Mesodermal cell (in vitro differentiated cells): ENCODE data around the gene TMEM238L.

Experiments used
- H3K27ac ChIP-seq: 2 replicates; pipeline ENCODE4 v1.7.0; 2013; ENCODE audit warnings: mild to moderate bottlenecking, low read depth, low read length, moderate library complexity; ENCODE audit not compliant: severe bottlenecking
- H3K36me3 ChIP-seq: 2 replicates; pipeline ENCODE4 v1.7.1; 2013; ENCODE audit warnings: mild to moderate bottlenecking, low read length, moderate library complexity; ENCODE audit not compliant: control insufficient read depth, insufficient read depth
- H3K4me1 ChIP-seq: one replicate; pipeline ENCODE4 v1.7.1; 2013; ENCODE audit warnings: mild to moderate bottlenecking, low read length; ENCODE audit not compliant: insufficient read depth, control insufficient read depth, poor library complexity, severe bottlenecking
- H3K4me3 ChIP-seq: 2 replicates; pipeline ENCODE4 v1.7.0; 2013; ENCODE audit warnings: low read length, control low read depth, mild to moderate bottlenecking; ENCODE audit not compliant: insufficient read depth, poor library complexity, severe bottlenecking; ENCODE audit errors: extremely low read depth
- H3K9me3 ChIP-seq: 2 replicates; pipeline ENCODE4 v1.7.1; 2013; ENCODE audit warnings: mild to moderate bottlenecking, low read length, moderate library complexity; ENCODE audit not compliant: control insufficient read depth
- WGBS, 2 experiments: methylation state at CpG; one replicate each; pipeline ENCODE4 v1.1.5; 2013; ENCODE audit warnings: missing lambda C conversion rate in 2 of 2; ENCODE audit not compliant: insufficient coverage in 2 of 2; 5-methylcytosine and 5-hydroxymethylcytosine counted together

Gene TMEM238L

DNA sequence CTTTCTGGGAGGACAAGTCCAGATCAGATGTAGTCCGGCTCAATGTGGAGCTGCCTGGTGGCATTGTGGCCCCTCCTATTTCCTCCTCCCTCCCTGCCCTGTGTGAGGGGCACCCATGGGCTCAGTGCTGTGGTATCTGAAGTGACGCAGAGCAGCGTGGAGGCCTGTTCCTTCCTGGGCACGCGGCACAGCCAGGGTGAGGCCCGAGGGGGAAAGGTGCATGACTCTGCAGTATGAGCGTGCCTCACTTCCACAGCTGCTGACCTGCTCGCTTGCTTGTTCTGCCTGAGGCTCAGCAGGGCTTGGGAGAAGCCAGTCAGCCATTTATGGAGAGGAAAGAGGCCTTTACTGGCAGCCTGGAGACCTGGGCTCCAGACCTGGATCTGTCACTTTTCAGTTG lies 11.7 kb downstream of the TMEM238L start:
- Histone ChIP-seq H3K4me3 (no peak overlapping the region), H3K4me1 (no peaks in the 10 kb centered on the region), H3K9me3 (no peaks in the 10 kb centered on the region), H3K36me3 (no peaks in the 10 kb centered on the region), H3K27ac (no peak overlapping the region)
- WGBS, 2 experiments, result 80 to 81% methylated on average over 2 to 7 of the region's 8 CpGs

DNA sequence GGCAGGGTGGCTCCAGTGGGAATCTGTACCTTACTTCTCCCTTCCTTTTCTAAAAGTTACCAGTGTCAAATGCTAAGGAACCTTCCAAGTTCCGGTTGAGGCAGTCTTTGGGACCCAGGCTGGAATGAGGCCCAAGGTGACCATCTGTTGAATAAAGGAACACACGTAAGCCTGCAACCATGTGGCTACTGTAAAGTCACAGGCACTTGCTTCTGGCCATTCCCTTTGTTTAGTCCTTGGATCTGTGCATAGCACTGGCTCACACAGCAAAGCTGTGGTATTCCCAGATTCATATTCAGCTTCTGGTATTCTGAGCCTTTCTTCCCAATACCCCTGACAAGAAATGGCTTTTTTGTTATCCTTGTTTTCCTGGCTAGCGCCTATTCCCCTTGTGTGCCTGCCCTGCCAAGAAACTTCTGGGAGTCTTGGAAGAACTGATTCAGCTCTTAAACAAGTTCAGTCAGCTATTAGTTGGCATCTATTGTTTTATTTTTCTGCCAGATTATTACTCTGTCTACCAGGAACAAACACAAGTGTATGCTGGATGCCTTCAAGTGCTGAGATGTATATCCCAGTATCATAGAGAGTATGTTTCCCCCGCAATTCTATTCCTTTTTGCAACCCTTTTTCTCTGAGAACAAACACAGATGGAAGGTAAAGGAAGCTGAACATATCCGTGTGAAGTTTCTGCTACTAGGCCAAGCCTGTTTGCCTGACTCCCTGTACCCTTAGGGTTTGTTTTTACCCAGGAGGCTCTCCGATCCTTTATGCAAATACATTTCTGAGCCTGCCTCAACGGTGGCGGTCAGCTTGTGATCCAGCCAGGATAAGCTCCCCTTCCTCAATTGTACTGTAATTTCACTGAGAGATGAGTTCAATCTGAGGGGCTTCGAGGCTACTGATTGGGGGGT lies 13.2 kb downstream of the TMEM238L start:
- Histone ChIP-seq H3K27ac (no peak overlapping the region), H3K4me1 (no peaks in the 10 kb centered on the region), H3K36me3 (no peaks in the 10 kb centered on the region), H3K4me3 (no peak overlapping the region), H3K9me3 (no peaks in the 10 kb centered on the region)
- WGBS, 2 experiments, result 79 to 92% methylated on average over 5 to 8 of the region's 9 CpGs

DNA sequence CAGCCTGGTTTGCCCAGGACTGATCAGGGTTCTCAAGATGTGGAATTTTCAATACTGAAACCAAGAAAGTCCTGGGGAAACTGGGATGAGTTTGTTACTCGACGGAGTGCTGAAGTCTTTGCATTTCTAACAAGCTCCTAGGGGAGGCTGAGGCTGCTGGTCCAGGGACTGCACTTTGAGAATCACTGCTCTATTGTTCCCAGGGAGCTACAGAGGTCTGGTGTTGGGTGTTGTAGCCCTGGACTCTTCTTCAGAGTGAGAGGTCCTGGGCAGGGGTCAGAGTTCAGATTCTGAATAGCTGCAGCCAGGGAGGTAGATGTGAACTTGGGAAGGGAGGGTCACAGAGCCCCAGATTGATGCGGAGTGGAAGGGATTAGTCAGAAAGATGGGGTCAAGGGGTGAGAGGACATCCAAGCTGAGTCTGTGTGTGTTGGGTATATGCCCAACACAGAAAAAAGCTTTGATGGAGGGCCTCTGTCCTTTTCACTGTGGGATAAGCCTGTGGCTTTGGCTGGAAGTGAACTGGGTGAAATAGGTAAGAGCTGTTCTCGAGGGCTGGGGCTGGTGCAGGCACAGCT lies 14.1 kb downstream of the TMEM238L start:
- H3K4me1 ChIP-seq, result no peaks in the 10 kb centered on the region
- no peak overlapping the region for H3K4me3 ChIP-seq
- H3K27ac ChIP-seq, result no peak overlapping the region
- WGBS, 2 experiments, result 87% methylated on average over 3 to 4 of the region's 4 CpGs
- H3K9me3 ChIP-seq, result no peaks in the 10 kb centered on the region
- H3K36me3 ChIP-seq, result no peaks in the 10 kb centered on the region

DNA sequence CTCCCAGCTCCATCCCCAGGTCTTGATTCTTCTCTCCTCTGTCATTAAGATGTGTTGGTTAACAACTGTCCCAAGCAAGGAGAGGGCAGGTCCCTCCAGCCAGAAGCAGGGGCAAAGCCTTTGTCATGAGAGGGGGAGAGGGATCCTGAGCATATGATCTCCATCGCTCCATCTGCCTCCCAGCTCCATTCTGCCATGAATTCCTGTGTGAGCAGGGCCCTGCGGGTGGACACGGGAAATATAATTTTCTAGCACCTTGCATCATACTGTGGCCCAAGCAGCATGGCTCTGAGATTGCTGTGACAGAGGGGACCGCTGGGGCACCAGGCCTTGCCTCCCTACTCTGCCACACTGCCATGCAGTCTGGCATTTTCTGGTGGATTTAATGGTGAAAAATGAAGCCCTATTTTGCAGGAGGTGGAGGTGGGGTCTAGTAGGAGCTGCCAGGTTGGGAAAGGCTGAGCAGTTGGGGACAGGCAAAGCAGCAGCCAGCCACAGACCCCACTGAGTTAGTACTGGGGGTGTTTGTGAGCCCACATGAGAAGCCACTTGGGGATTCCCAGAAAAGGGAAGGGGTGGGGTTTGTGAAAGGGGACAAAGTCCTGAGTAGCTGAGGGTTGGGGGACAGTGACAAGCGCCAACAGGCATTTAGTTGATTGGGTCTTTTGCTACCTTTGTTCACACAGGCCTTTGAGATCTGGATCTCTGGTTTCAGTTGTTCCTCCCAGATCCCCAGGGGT lies 16.4 kb downstream of the TMEM238L start:
- Histone ChIP-seq H3K4me1 (no peaks in the 10 kb centered on the region), H3K4me3 (no peak overlapping the region), H3K9me3 (no peaks in the 10 kb centered on the region), H3K36me3 (no peaks in the 10 kb centered on the region), H3K27ac (no peak overlapping the region)
- 92% methylated on average over 5 of the region's 5 CpGs for WGBS, 2 experiments

GRCh38 chr17:10785295-10785694 lies 18.6 kb downstream of the TMEM238L start:
- no peaks in the 10 kb centered on the region for H3K36me3 ChIP-seq
- WGBS, 2 experiments, result 100% methylated on average over 1 of the region's 2 CpGs; no CpG with 5 or more reads in 1 of the 2 experiments
- H3K4me3 ChIP-seq, result no peak overlapping the region

GRCh38 chr17:10779609-10780008 lies 24.3 kb downstream of the TMEM238L start:
- Histone ChIP-seq H3K9me3 (no peaks in the 10 kb centered on the region), H3K4me3 (no peak overlapping the region), H3K27ac (no peak overlapping the region), H3K4me1 (no peaks in the 10 kb centered on the region), H3K36me3 (no peaks in the 10 kb centered on the region)
- WGBS, 2 experiments, result 91% methylated on average over 1 of the region's 2 CpGs; no CpG with 5 or more reads in 1 of the 2 experiments

More at GRCh38 chr17:10785295-10785694, 18.6 kb downstream of the TMEM238L start:
- no peaks in the 10 kb centered on the region for H3K4me1 ChIP-seq
- no peaks in the 10 kb centered on the region for H3K9me3 ChIP-seq
- H3K27ac ChIP-seq, result no peak overlapping the region

DNA sequence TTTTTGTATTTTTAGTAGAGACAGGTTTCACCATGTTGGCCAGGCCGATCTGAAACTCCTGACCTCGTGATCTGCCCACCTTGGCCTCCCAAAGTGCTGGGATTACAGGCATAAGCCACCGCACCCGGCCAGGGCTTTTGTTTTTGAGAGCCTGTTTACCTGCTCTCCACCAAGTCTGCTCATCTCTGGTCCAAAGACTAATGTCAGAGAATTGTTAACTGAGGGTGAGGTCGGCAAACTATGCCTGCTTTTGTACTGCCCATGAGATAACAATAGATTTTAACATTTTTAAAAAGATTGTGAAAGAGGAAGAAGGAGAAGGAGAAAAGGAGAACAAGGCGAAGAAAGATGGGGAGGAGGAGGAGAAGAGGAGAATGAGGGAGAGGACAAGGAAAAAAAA lies 26.0 kb downstream of the TMEM238L start:
- Histone ChIP-seq H3K36me3 (no peaks in the 10 kb centered on the region), H3K9me3 (no peaks in the 10 kb centered on the region), H3K27ac (no peak overlapping the region), H3K4me3 (no peak overlapping the region), H3K4me1 (no peaks in the 10 kb centered on the region)
- 86 to 91% methylated on average over 5 of the region's 6 CpGs for WGBS, 2 experiments

GRCh38 chr17:10777131-10777807 lies 26.6 kb downstream of the TMEM238L start:
- H3K9me3 ChIP-seq, result peaks cover 2% of the 10 kb centered on the region
- no peak overlapping the region for H3K4me3 ChIP-seq
- no peak overlapping the region for H3K27ac ChIP-seq
- H3K36me3 ChIP-seq, result no peaks in the 10 kb centered on the region
- no peaks in the 10 kb centered on the region for H3K4me1 ChIP-seq
- 84 to 85% methylated on average over 5 to 6 of the region's 11 CpGs for WGBS, 2 experiments

DNA sequence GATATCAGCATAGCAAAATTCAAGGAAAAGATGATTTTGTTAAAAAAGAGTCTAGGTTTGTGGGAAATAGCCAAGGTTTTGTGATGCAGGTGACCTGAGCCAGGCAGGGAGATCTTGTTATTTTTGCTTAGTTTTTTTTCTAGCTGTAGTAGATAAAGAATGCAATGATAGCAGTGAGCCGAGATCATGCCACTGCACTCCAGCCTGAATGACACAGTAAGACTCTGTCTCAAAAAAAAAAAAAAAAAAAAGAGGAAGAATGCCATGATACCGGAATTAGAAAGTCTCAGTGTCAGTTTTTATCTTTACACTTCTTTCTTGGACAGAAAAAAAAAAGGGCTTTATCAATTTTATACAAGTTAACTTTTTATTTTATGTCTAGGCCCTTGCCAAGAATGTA lies 27.5 kb downstream of the TMEM238L start:
- Histone ChIP-seq H3K4me1 (no peaks in the 10 kb centered on the region), H3K27ac (no peak overlapping the region), H3K36me3 (no peaks in the 10 kb centered on the region), H3K9me3 (peaks cover 9% of the 10 kb centered on the region), H3K4me3 (no peak overlapping the region)
- WGBS, 2 experiments, result no CpG with 5 or more reads among the region's 2 CpGs

DNA sequence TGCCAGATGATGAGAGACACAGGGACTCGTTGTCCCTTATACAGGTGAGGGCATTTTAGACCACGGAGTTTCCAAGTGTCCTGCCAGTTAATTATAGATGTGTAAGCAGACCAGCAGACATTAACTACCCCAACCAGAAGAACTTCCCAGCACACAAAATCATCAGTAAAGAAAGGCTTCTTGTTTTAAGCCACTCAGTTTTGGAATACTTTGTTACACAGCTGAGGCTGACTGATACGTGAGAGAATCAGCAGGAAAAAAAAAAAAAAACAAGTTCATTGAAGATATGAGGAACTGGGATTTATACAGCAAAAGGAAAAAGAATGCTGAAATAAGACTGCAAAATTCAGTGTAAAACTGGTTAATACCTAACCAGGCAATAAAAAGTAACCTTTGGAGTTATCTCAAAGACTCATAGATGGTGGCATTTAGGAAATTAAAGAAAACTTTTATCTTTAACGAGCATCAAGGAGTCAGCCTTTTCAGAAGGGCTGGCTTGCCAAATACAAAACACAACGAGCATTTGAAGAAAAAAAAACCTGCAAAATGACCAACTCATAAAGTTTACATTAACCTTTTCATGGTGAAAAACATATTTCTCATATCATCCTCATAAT lies 28.1 kb downstream of the TMEM238L start:
- peaks cover 9% of the 10 kb centered on the region for H3K9me3 ChIP-seq
- no peaks in the 10 kb centered on the region for H3K4me1 ChIP-seq
- WGBS, 2 experiments, result 85 to 96% methylated on average over 1 to 3 of the region's 5 CpGs
- H3K27ac ChIP-seq, result no peak overlapping the region
- no peaks in the 10 kb centered on the region for H3K36me3 ChIP-seq
- no peak overlapping the region for H3K4me3 ChIP-seq
